Body of pancreas (tissue), 4 donors: ENCODE measurements around the gene USP17L20.
"Not testable (repeated sequence)": the region's sequence is repeated elsewhere in the genome, so short reads cannot be mapped to it uniquely, and the experiment has no call there.

Source experiments
- POLR2A ChIP-seq, 3 donors: fragments of 450-650 bp; IDR thresholded peaks; one replicate each; pipeline ENCODE4 v1.6.1; 2016; ENCODE audit warnings: antibody characterized with exemption in 3 of 3, mild to moderate bottlenecking in 2 of 3
- TF ChIP-seq, protein P1 (sequence below), 7 experiments: fragments of 450-650 bp in 4 of 7; fragments of 200-600 bp in 3 of 7; sonication (generic) in 3 of 7; IDR thresholded peaks; one replicate each; pipeline ENCODE4 v1.5.1; 2016 to 2019; ENCODE audit warnings: antibody characterized with exemption in 7 of 7

DNA sequence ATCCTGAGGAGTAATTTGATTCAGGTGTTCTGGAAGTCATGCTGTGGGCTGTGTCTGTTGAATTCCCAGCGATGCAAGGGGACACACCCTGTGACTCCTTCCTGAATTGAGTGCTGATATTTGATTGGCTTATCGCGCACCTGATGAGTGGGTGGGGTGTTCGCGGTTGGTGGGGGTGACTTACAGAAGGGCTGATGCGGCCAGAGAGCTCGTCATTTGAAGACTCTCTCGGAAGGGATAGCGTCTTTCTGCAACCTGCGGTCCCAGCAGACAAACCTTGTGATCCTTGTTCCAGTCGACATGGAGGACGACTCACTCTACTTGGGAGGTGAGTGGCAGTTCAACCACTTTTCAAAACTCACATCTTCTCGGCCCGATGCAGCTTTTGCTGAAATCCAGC lies 14.3 kb upstream of the USP17L20 start, which contains the start of gene USP17L17:
- TF ChIP-seq, protein P1, sequence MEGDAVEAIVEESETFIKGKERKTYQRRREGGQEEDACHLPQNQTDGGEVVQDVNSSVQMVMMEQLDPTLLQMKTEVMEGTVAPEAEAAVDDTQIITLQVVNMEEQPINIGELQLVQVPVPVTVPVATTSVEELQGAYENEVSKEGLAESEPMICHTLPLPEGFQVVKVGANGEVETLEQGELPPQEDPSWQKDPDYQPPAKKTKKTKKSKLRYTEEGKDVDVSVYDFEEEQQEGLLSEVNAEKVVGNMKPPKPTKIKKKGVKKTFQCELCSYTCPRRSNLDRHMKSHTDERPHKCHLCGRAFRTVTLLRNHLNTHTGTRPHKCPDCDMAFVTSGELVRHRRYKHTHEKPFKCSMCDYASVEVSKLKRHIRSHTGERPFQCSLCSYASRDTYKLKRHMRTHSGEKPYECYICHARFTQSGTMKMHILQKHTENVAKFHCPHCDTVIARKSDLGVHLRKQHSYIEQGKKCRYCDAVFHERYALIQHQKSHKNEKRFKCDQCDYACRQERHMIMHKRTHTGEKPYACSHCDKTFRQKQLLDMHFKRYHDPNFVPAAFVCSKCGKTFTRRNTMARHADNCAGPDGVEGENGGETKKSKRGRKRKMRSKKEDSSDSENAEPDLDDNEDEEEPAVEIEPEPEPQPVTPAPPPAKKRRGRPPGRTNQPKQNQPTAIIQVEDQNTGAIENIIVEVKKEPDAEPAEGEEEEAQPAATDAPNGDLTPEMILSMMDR (IDR thresholded peaks at IDR 0.05), result not testable (repeated sequence)
- TF ChIP-seq POLR2A (IDR thresholded peaks at IDR 0.05), result not testable (repeated sequence)
